ENCODE data around the gene PMS2. TPM values are rescaled to one million over a fixed set of nuclear protein-coding genes. Genes with fewer than 3 reads are reported as not detected.
"Not testable (repeated sequence)": the region's sequence is repeated elsewhere in the genome, so short reads cannot be mapped to it uniquely, and the experiment has no call there.

PMS2 gene
- polyA plus RNA-seq, 2 of the 4 experiments (the other 2 are of a cell fraction), result 14.7 to 19.9 TPM

DNA sequence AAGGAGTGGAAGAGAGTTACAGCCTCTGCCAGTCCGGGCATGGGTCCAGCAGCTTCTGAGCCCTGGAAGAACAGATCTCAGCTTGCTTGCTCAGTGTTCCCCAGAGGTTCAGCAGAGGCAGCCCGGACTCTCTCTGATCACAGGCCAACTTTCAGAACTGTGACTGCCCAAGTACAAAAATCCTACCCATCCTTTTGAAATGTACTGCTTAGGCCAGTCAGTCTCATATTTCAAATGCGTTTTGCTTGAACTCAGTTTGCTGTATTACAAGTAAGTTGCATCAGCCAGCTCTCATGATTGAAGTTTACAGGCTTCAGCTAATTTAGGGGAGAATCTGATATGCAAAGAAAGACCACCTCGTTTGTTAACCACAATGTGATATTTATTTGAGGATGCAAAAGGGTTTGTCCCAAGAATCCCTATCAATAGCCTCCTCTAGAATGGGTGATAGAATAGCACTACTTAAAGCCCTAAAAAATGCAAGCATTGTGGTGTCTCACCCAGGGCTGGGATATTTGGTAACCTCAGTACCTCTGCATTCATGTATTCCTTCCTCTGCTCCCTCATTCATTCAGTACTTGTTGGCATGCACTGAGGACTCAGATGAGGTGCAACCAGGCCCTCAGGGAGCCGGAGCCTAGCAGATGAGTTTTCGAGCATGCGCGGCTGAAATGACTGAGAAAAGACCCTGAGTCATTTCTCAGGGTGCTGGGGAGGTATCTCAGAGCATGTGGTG, 7.2 kb upstream of the PMS2 start:
- peak in 1 of 2 experiments; percentile 55; a peak in 2 of 6 replicates for ATAC-seq
- TF ChIP-seq POLR2AphosphoS2 (conservative IDR thresholded peaks at IDR 0.05; ENCODE audit: low read length), result no peak
- TF ChIP-seq MAFK (IDR thresholded peaks at IDR 0.05; ENCODE audit: partially characterized antibody), result no peak
- TF ChIP-seq, protein P1, sequence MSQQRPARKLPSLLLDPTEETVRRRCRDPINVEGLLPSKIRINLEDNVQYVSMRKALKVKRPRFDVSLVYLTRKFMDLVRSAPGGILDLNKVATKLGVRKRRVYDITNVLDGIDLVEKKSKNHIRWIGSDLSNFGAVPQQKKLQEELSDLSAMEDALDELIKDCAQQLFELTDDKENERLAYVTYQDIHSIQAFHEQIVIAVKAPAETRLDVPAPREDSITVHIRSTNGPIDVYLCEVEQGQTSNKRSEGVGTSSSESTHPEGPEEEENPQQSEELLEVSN (IDR thresholded peaks at IDR 0.05; ENCODE audit: borderline replicate concordance, low read depth), result no peak
- TF ChIP-seq NPAS2 (CRISPR knock-in tag; IDR thresholded peaks at IDR 0.05; ENCODE audit: borderline replicate concordance), result no peak
- TF ChIP-seq CBX2 (IDR thresholded peaks at IDR 0.05; ENCODE audit: borderline replicate concordance, low read depth), result no peak
- TF ChIP-seq SMC3 (IDR thresholded peaks at IDR 0.05), result no peak
- TF ChIP-seq ZFP36 (IDR thresholded peaks at IDR 0.05; ENCODE audit: borderline replicate concordance, partially characterized antibody), result no peak
- TF ChIP-seq, protein P2, sequence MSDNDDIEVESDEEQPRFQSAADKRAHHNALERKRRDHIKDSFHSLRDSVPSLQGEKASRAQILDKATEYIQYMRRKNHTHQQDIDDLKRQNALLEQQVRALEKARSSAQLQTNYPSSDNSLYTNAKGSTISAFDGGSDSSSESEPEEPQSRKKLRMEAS (IDR thresholded peaks at IDR 0.05), result no peak
- no peak for TF ChIP-seq KDM1A (IDR thresholded peaks at IDR 0.05; ENCODE audit: low read depth)
- TF ChIP-seq RARB (CRISPR knock-in tag; IDR thresholded peaks at IDR 0.05), result no peak
- TF ChIP-seq FOXS1 (CRISPR knock-in tag; IDR thresholded peaks at IDR 0.05), result no peak
- TF ChIP-seq, protein P3, sequence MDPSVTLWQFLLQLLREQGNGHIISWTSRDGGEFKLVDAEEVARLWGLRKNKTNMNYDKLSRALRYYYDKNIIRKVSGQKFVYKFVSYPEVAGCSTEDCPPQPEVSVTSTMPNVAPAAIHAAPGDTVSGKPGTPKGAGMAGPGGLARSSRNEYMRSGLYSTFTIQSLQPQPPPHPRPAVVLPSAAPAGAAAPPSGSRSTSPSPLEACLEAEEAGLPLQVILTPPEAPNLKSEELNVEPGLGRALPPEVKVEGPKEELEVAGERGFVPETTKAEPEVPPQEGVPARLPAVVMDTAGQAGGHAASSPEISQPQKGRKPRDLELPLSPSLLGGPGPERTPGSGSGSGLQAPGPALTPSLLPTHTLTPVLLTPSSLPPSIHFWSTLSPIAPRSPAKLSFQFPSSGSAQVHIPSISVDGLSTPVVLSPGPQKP (IDR thresholded peaks at IDR 0.05; ENCODE audit: low read depth, low read length), result no peak
- TF ChIP-seq HEYL (CRISPR knock-in tag; IDR thresholded peaks at IDR 0.05), result no peak
- TF ChIP-seq FOSL2 (IDR thresholded peaks at IDR 0.05), result no peak
- no peak for TF ChIP-seq FOSL2 (CRISPR knock-in tag; IDR thresholded peaks at IDR 0.05)
- no peak overlapping the region for H3K4me3 ChIP-seq
- H3K4me2 ChIP-seq, result peak overlapping the region; percentile 22; the same call in 2 of the 3 replicates
- H3K4me1 ChIP-seq, result peaks cover 29% of the 10 kb centered on the region; the same call in 2 of the 3 replicates
- FAIRE-seq, result no peak
- ChIA-PET POLR2A (interaction anchor here (1.1 to 1.2 kb wide), 2 partner anchors 8 to 369 kb away, joined by 3 to 4 read pairs; no protein-coding TSS in a partner anchor), CTCF (interaction anchor here (0.5 kb wide), 1 partner anchor 328 kb away, joined by 3 read pairs; no protein-coding TSS in a partner anchor)
- no peak for DNase-seq (ENCODE audit: low read depth in 1 of 2, low spot score in 1 of 2)
- peak overlapping the region; percentile 75 to 83 for H3K27ac ChIP-seq
- WGBS (ENCODE audit: missing lambda C conversion rate), result 83% methylated on average over 8 of the region's 8 CpGs
- no peaks in the 10 kb centered on the region for H3K9me3 ChIP-seq

DNA sequence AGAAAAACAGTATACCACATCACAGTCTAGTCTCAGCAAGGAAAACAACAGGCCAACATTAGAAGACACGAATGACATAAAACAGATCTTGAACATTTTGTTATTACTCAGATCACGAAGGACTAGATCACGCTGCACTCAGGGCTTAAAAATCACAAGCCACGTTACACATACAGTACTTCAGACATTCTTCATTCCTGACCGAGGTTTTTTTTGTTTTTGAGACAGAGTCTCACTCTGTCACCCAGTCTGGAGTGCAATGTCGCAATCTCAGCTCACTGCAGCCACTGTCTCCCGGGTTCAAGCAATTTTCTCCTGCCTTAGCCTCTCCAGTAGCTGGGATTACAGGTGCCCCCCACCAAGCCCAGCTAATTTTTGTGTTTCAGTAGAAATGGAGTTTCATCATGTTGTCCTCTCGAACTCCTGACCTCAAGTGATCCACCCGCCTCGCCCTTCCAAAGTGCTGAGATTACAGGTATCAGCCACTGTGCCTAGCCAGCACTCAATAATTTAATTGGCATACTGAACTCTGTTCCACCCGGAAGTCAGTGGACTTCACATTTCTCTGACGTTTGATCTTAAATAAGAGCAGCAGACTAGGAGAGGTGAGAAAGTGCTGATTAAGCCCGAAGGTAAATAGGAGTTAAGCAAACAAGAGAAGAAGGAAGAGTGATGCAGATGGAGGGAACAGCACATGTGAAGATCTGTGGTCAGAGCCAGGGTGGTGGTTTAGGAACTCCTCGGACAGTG, 3.7 kb upstream of the PMS2 start:
- DNase-seq (ENCODE audit: low read depth in 1 of 2, low spot score in 1 of 2) (no peak), FAIRE-seq (no peak), ATAC-seq (no peak)
- H3K27ac ChIP-seq, result 0 out of 6 replicates have a peak overlapping the region, but pooled peaks of 1 of the 2 experiments have one; percentile 24
- no peaks in the 10 kb centered on the region for H3K9me3 ChIP-seq
- POLR2A ChIA-PET, result interaction anchor here (0.7 to 1.6 kb wide), 3 partner anchors 8 to 88 kb away, joined by 3 to 6 read pairs (median 3); no protein-coding TSS in a partner anchor
- CTCF ChIA-PET, result interaction anchor here (1.2 kb wide), 1 partner anchor 10 kb away, joined by 3 read pairs; no protein-coding TSS in a partner anchor
- H3K4me2 ChIP-seq, result no peak overlapping the region; the same call in 2 of the 3 replicates
- H3K4me3 ChIP-seq, result no peak overlapping the region
- 80% methylated on average over 14 of the region's 14 CpGs for WGBS (ENCODE audit: missing lambda C conversion rate)
- H3K4me1 ChIP-seq, result peaks cover 44% of the 10 kb centered on the region; the same call in 2 of the 3 replicates
- TF ChIP-seq MAFK (IDR thresholded peaks at IDR 0.05; ENCODE audit: partially characterized antibody) (peak; percentile 25), RARB (CRISPR knock-in tag; IDR thresholded peaks at IDR 0.05) (no peak), CEBPB (IDR thresholded peaks at IDR 0.05) (peak; percentile 60 to 79; a peak in 3 of 4 replicates)

DNA sequence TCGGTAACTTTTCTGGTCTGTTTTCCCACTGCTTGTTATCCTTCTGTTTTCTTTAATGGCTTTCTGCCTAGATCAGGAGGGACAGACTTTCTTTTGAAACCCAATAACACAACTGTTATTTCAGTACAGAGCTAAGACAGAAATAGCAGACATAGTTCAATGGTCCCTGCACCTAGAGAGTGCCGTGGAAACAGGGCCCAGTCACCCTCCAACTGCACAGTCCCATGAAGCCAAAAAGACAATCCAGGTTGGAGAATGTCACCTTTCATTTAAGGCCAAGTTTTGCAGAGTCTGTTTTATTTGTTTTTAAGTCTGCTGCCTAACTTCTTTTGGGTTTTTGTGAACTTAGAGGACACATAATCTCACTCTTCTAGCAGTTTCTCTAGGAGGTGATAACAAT, 2.7 kb upstream of the PMS2 start:
- ChIA-PET POLR2A (interaction anchor here (0.7 to 1.6 kb wide), 4 partner anchors 9 to 89 kb away, joined by 3 to 6 read pairs (median 3); no protein-coding TSS in a partner anchor), CTCF (interaction anchor here (1.2 kb wide), 1 partner anchor 11 kb away, joined by 3 read pairs; no protein-coding TSS in a partner anchor)
- H3K4me2 ChIP-seq, result peak overlapping the region; percentile 95; the same call in 2 of the 3 replicates
- no peak overlapping the region for H3K27ac ChIP-seq
- 94% methylated on average over 2 of the region's 2 CpGs for WGBS (ENCODE audit: missing lambda C conversion rate)
- DNase-seq (ENCODE audit: low read depth in 1 of 2, low spot score in 1 of 2) (no peak), FAIRE-seq (no peak), ATAC-seq (no peak)
- H3K4me1 ChIP-seq, result peaks cover 48% of the 10 kb centered on the region; the same call in 2 of the 3 replicates
- H3K9me3 ChIP-seq, result no peaks in the 10 kb centered on the region
- TF ChIP-seq, protein P4, sequence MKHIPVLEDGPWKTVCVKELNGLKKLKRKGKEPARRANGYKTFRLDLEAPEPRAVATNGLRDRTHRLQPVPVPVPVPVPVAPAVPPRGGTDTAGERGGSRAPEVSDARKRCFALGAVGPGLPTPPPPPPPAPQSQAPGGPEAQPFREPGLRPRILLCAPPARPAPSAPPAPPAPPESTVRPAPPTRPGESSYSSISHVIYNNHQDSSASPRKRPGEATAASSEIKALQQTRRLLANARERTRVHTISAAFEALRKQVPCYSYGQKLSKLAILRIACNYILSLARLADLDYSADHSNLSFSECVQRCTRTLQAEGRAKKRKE (CRISPR knock-in tag; IDR thresholded peaks at IDR 0.05; ENCODE audit: low read depth), result no peak
- TF ChIP-seq, protein P1 (IDR thresholded peaks at IDR 0.05; ENCODE audit: borderline replicate concordance, low read depth), result no peak
- no peak for TF ChIP-seq JUN (IDR thresholded peaks at IDR 0.05)
- TF ChIP-seq RNF2 (IDR thresholded peaks at IDR 0.05; ENCODE audit: borderline replicate concordance, low read depth), result no peak
- TF ChIP-seq TFCP2L1 (CRISPR knock-in tag; IDR thresholded peaks at IDR 0.05), result no peak
- no peak for TF ChIP-seq TP53 (CRISPR knock-in tag; IDR thresholded peaks at IDR 0.05)
- TF ChIP-seq FOSB (CRISPR knock-in tag; IDR thresholded peaks at IDR 0.05), result no peak
- TF ChIP-seq HOXB5 (CRISPR knock-in tag; IDR thresholded peaks at IDR 0.05), result no peak
- TF ChIP-seq HOXA7 (CRISPR knock-in tag; IDR thresholded peaks at IDR 0.05), result no peak
- no peak overlapping the region for H3K4me3 ChIP-seq

DNA sequence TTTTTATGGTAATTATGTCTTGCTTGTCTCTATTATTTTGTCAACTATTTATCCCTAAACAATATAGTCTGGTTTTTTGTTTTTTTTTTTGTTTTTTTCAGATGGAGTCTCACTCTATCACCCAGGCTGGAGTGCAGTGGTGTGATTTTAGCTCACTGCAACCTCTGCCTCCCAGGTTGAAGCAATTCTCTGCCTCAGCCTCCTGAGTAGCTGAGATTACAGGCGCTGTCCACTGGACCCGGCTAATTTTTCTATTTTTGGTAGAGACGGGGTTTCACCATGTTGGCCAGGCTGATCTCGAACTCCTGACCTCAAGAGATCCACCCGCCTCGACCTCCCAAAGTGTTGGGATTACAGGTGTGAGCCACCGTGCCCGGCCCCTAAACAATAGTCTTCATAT, 1.5 kb upstream of the PMS2 start:
- Histone ChIP-seq H3K4me1 (peaks cover 37% of the 10 kb centered on the region; the same call in 2 of the 3 replicates), H3K4me3 (peak overlapping the region; percentile 71), H3K27ac (peak overlapping the region; percentile 77 to 95), H3K4me2 (peak overlapping the region; percentile 95)
- H3K9me3 ChIP-seq; FAIRE-seq; ATAC-seq; CTCF ChIA-PET; DNase-seq (ENCODE audit: low read depth in 1 of 2, low spot score in 1 of 2): not testable (repeated sequence)
- WGBS (ENCODE audit: missing lambda C conversion rate), result 80% methylated on average over 8 of the region's 8 CpGs
- POLR2A ChIA-PET, result interaction anchor here (0.6 to 1.9 kb wide), 2 partner anchors 13 to 298 kb away, joined by 3 to 6 read pairs; no protein-coding TSS in a partner anchor

Measured in A549 (cell line).